GM18858 (cell line): ENCODE data around the gene MARVELD1.
"Not testable (repeated sequence)": the region's sequence is repeated elsewhere in the genome, so short reads cannot be mapped to it uniquely, and the experiment has no call there.

Experiments
- ATAC-seq: cut with Tn5 transposase; IDR thresholded peaks from one replicate; pipeline ENCODE4 v1.9.1; 2021; ENCODE audit not compliant: unreplicated experiment

MARVELD1 gene

GRCh38 chr10:97689559-97690020 is 23.9 kb upstream of the MARVELD1 start:
- ATAC-seq: no peak

GRCh38 chr10:97690133-97690532 is 23.4 kb upstream of the MARVELD1 start:
- no peak for ATAC-seq

GRCh38 chr10:97698072-97698655 is 15.4 kb upstream of the MARVELD1 start:
- ATAC-seq: not testable (repeated sequence)

GRCh38 chr10:97701438-97702069 is 12.0 kb upstream of the MARVELD1 start:
- no peak for ATAC-seq

- ATAC-seq: no peak
Measured at GRCh38 chr10:97703398-97704067, 10.0 kb upstream of the MARVELD1 start.

GRCh38 chr10:97704341-97704740 is 9.2 kb upstream of the MARVELD1 start:
- ATAC-seq: no peak

- ATAC-seq: no peak
Measured at GRCh38 chr10:97705006-97705670, 8.4 kb upstream of the MARVELD1 start.

- no peak for ATAC-seq
Measured at GRCh38 chr10:97707134-97707861, 6.2 kb upstream of the MARVELD1 start.

GRCh38 chr10:97708167-97708566 is 5.4 kb upstream of the MARVELD1 start:
- ATAC-seq: no peak

- no peak for ATAC-seq
Measured at GRCh38 chr10:97708976-97709946, 4.3 kb upstream of the MARVELD1 start.

- no peak for ATAC-seq
Measured at GRCh38 chr10:97711640-97712572, 1.6 kb upstream of the MARVELD1 start.

- no peak for ATAC-seq
Measured at GRCh38 chr10:97713826-97714400, 383 bp downstream of the MARVELD1 start.

GRCh38 chr10:97714401-97715258 is 1.1 kb downstream of the MARVELD1 start:
- ATAC-seq: no peak

- ATAC-seq: no peak
Measured at GRCh38 chr10:97715259-97715874, 1.8 kb downstream of the MARVELD1 start.

GRCh38 chr10:97717627-97718026 is 4.1 kb downstream of the MARVELD1 start:
- ATAC-seq: no peak

GRCh38 chr10:97718178-97718577 is 4.6 kb downstream of the MARVELD1 start:
- ATAC-seq: no peak

- ATAC-seq: no peak
Measured at GRCh38 chr10:97718659-97719142, 5.2 kb downstream of the MARVELD1 start.
